GM23248 (cell line): ENCODE data around the gene ZNF385B. TPM values are rescaled to one million over a fixed set of nuclear protein-coding genes. Genes with fewer than 3 reads are reported as not detected.

Experiments used
- DNase-seq: peaks from one replicate; pipeline ENCODE4 v3.0.0-alpha.2; 2015
- H2AFZ ChIP-seq: fragments of 200-600 bp; sonication (generic); 2 replicates; pipeline ENCODE4 v1.6.1; 2016; ENCODE audit warnings: antibody characterized with exemption
- H3F3A ChIP-seq: fragments of 200-600 bp; sonication (generic); 2 replicates; pipeline ENCODE4 v1.6.1; 2016; ENCODE audit warnings: mild to moderate bottlenecking, antibody characterized with exemption, mixed run types; ENCODE audit not compliant: insufficient read depth
- H3K27ac ChIP-seq: fragments of 200-600 bp; sonication (generic); 2 replicates; pipeline ENCODE4 v1.5.1; 2016; ENCODE audit warnings: mild to moderate bottlenecking
- H3K27me3 ChIP-seq: fragments of 200-600 bp; sonication (generic); replicated peaks from 2 replicates; pipeline ENCODE4 v1.6.1; 2016; ENCODE audit warnings: mild to moderate bottlenecking; ENCODE audit not compliant: insufficient read depth
- H3K36me3 ChIP-seq: fragments of 200-600 bp; sonication (generic); 2 replicates; pipeline ENCODE4 v1.6.1; 2016; ENCODE audit warnings: low read depth, mild to moderate bottlenecking
- H3K4me1 ChIP-seq: fragments of 200-600 bp; sonication (generic); 2 replicates; pipeline ENCODE4 v1.6.1; 2016; ENCODE audit warnings: mild to moderate bottlenecking; ENCODE audit not compliant: insufficient read depth
- H3K4me2 ChIP-seq: fragments of 200-600 bp; sonication (generic); one replicate; pipeline ENCODE4 v1.6.1; 2016; ENCODE audit warnings: mild to moderate bottlenecking; ENCODE audit not compliant: unreplicated experiment
- H3K4me3 ChIP-seq: fragments of 200-600 bp; sonication (generic); 2 replicates; pipeline ENCODE4 v1.5.1; 2016; ENCODE audit warnings: mild to moderate bottlenecking
- H3K79me2 ChIP-seq: fragments of 200-600 bp; sonication (generic); 2 replicates; pipeline ENCODE4 v1.6.1; 2016; ENCODE audit warnings: mild to moderate bottlenecking; ENCODE audit not compliant: insufficient read depth
- H3K9ac ChIP-seq: fragments of 200-600 bp; sonication (generic); 2 replicates; pipeline ENCODE4 v1.6.1; 2016; ENCODE audit warnings: mild to moderate bottlenecking
- H3K9me2 ChIP-seq: fragments of 200-600 bp; sonication (generic); 2 replicates; pipeline ENCODE4 v1.6.1; 2016; ENCODE audit warnings: mixed run types, mild to moderate bottlenecking, moderate library complexity; ENCODE audit not compliant: insufficient read depth
- H3K9me3 ChIP-seq: fragments of 200-600 bp; sonication (generic); one replicate; pipeline ENCODE4 v1.6.1; 2017; ENCODE audit warnings: low read depth
- H4K20me1 ChIP-seq: fragments of 200-600 bp; sonication (generic); 2 replicates; pipeline ENCODE4 v1.6.0; 2016; ENCODE audit not compliant: insufficient read depth
- EZH2 ChIP-seq: fragments of 200-600 bp; sonication (generic); IDR thresholded peaks from 2 replicates; pipeline ENCODE4 v1.6.1; 2018; ENCODE audit warnings: antibody characterized with exemption, mild to moderate bottlenecking; ENCODE audit not compliant: insufficient read depth, poor library complexity, severe bottlenecking
- EZH2phosphoT487 ChIP-seq: fragments of 200-600 bp; sonication (generic); IDR thresholded peaks from 2 replicates; pipeline ENCODE4 v1.6.1; 2018; ENCODE audit warnings: antibody characterized with exemption, moderate library complexity, mild to moderate bottlenecking, low read depth; ENCODE audit not compliant: insufficient read depth
- WGBS, 2 experiments: methylation state at CpG; one replicate each; pipeline ENCODE4 v1.1.6; 2015 to 2017; ENCODE audit warnings: low lambda C conversion rate in 2 of 2, low coverage in 1 of 2; ENCODE audit errors: missing lambda C conversion rate in 2 of 2; 5-methylcytosine and 5-hydroxymethylcytosine counted together
- in situ Hi-C: fragments of 300-500 bp; cut with MboI; formaldehyde crosslinking; loops from 2 replicates; pipeline ENCODE4 v1.15.0; 2020
- polyA plus RNA-seq: library from polyadenylated mRNA; unstranded; fragments of >200 nt; fragmentation: Nextera tagmentation; extraction: Ambion mirVana; gene quantifications from 2 replicates; pipeline ENCODE4 v1.2.1, GENCODE V29; 2016
- total RNA-seq: library from RNA; depleted of rRNA; stranded (reverse); fragments of >200 nt; shearing (Covaris generic); gene quantifications from 2 replicates; pipeline ENCODE4 v1.2.3, GENCODE V29; 2014

ZNF385B gene
- total and polyA plus RNA-seq, 2 experiments from 2014 or later = 0.30 TPM; not detected in 1

DNA sequence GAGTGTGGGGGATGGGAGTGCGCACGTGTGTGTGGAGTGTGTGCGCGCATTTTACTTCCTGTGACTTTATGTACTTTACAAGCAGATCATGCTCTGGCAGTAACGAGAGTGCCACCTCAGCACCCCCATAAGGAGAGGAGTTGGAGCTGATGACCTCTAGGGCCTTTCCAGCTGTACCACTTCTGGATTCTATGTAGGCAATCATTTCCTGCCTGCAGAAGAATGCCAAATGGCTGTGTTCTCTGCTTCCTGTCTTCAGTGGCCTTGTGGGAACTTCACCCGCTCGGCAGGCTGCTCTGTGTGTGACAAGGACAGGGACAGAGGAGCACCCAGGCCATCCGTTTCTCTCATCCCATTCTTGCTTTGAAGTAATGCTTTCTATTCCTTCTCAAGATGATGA lies 22.8 kb upstream of the ZNF385B start:
- Histone ChIP-seq H3K4me3 (no peak overlapping the region), H3F3A (no peaks in the 10 kb centered on the region), H3K27ac (no peak overlapping the region), H4K20me1 (no peaks in the 10 kb centered on the region), H3K4me1 (no peaks in the 10 kb centered on the region), H3K9me3 (no peaks in the 10 kb centered on the region), H3K27me3 (0 out of 2 replicates have a peak, but pooled peaks cover 8% of the 10 kb centered on the region), H3K79me2 (no peaks in the 10 kb centered on the region), H2AFZ (no peak overlapping the region), H3K36me3 (no peaks in the 10 kb centered on the region), H3K9ac (no peak overlapping the region), H3K4me2 (no peak overlapping the region), H3K9me2 (no peaks in the 10 kb centered on the region)
- no peak for TF ChIP-seq EZH2phosphoT487
- TF ChIP-seq EZH2 = no peak
- DNase-seq = no peak
- in situ Hi-C loops = no loop called here
- WGBS, 2 experiments = 58 to 60% methylated on average over 8 of the region's 8 CpGs

DNA sequence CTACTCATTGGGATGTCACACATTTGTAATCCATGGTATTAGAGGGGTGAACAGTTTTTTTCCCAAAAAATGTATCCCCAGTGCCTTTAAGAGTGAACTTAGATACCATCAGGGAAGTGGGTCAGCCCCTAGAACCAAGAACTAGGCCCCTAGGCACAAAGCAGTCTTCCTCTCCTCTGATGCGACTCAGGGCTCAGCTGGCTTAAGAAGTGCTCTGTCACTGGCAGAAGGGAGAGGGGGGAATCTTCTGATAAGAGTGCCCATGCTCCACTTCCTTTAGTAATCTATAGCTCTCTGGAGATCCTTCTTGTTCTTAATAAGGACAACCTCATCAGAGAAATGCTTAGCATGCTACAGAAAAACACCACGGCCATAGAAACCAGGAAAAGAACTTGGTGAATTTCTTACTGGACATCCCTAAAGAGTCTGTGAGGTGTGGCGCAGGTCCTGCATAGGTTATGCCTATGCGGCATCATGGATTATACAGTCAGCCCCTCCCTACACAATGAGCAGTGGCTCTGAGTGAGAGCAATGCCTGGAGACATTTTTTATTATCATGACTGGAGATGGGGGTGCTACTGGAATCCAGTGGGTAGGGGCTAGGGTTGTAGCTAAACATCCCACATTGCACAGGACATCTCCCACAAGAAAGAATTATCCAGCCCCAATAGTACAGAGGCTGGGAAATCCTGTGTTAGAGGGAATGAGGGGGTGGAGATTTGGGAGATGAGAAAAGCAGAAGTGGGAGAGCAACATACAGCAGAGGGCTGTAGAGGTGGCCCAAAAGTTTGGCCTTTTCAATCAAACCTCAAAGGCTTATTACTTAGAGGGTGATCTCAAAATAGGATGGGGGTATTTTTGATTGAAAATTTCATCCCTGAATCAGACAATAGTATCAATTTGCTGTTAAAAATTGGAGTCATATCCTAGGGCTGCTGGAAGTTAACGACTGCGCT lies 21.7 kb upstream of the ZNF385B start:
- Histone ChIP-seq H3K36me3 (no peaks in the 10 kb centered on the region), H3K4me3 (no peak overlapping the region), H3K79me2 (no peaks in the 10 kb centered on the region), H3K9ac (no peak overlapping the region), H2AFZ (no peak overlapping the region), H4K20me1 (no peaks in the 10 kb centered on the region), H3K9me2 (no peaks in the 10 kb centered on the region), H3K4me1 (no peaks in the 10 kb centered on the region), H3K27ac (no peak overlapping the region), H3K27me3 (0 out of 2 replicates have a peak, but pooled peaks cover 8% of the 10 kb centered on the region), H3K9me3 (no peaks in the 10 kb centered on the region), H3K4me2 (no peak overlapping the region), H3F3A (no peaks in the 10 kb centered on the region)
- TF ChIP-seq EZH2 = no peak
- no peak for TF ChIP-seq EZH2phosphoT487
- WGBS, 2 experiments = 84 to 88% methylated on average over 6 of the region's 6 CpGs
- in situ Hi-C loops = no loop called here
- DNase-seq = no peak

DNA sequence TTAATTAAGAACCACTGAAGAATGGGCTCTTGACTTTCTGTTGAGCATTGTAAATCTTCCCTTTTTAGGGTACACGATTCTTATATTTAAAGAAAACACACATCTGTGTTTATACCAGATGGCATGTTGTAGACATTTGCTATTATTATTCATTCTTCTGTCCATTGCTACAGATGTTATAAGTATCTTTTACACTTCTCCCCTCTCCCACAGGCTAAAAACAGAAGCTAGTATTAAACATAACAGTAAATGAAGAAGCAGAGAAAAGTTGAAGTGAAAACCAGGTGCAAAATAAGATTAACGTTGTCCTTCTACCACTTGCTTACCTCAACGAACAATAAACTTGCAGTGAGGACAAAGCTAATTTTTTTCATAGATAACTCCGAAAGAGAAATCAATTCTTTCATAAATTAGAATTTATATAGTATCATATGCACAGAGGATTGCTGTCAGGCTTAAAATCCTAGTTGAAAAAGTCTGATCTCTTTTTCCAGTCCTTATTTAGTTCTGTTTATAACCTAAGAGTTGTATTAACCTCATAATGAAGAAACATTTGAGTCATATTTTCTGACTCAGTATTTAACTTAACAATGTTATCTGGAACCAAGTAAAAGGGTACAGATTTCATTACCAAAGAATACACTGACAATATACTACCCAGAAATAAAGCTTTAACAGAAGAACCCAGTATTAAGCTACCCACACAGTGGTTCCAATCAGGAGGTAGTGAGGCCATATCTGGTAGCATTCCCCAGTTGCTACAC lies 16.4 kb upstream of the ZNF385B start:
- H3K9me3 ChIP-seq = no peaks in the 10 kb centered on the region
- peak; percentile 30 for DNase-seq
- TF ChIP-seq EZH2phosphoT487 (no peak), EZH2 (no peak)

DNA sequence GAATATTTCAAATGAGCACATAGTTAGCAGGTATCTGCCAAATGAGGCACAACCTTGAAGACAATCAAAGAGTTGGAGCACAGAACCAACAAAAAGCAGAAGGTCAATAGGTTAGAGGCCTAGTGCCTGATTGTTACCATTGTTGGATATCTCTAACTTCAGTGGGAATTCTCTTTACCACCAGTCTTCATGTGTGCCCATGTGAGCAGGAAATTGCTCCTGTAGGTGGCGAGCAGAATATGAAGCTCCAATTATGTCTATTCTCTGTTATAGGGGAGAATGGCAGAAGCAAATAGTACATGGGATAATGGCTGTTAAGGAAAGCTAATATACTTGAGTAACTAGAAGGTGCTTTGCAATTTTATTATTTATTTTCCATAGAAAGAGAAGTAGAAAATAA lies 14.9 kb upstream of the ZNF385B start:
- Histone ChIP-seq H3K9me2 (no peaks in the 10 kb centered on the region), H3K4me3 (no peak overlapping the region), H3K9me3 (no peaks in the 10 kb centered on the region), H3K36me3 (no peaks in the 10 kb centered on the region), H3K9ac (no peak overlapping the region), H3F3A (no peaks in the 10 kb centered on the region), H3K79me2 (no peaks in the 10 kb centered on the region), H3K4me2 (no peak overlapping the region), H2AFZ (no peak overlapping the region), H3K27ac (no peak overlapping the region), H4K20me1 (no peaks in the 10 kb centered on the region), H3K4me1 (no peaks in the 10 kb centered on the region), H3K27me3 (peaks cover 16% of the 10 kb centered on the region)
- 80 to 94% methylated on average over 1 of the region's 1 CpG for WGBS, 2 experiments
- in situ Hi-C loops = no loop called here
- TF ChIP-seq EZH2phosphoT487 (no peak), EZH2 (no peak)
- no peak for DNase-seq

More for the DNA sequence above, 16.4 kb upstream of the ZNF385B start:
- Histone ChIP-seq H3K27me3 (0 out of 2 replicates have a peak, but pooled peaks cover 8% of the 10 kb centered on the region), H2AFZ (no peak overlapping the region), H3K36me3 (no peaks in the 10 kb centered on the region), H3K79me2 (no peaks in the 10 kb centered on the region), H3K9ac (no peak overlapping the region), H3K27ac (no peak overlapping the region), H3F3A (no peaks in the 10 kb centered on the region), H4K20me1 (no peaks in the 10 kb centered on the region), H3K9me2 (no peaks in the 10 kb centered on the region), H3K4me2 (no peak overlapping the region), H3K4me3 (no peak overlapping the region), H3K4me1 (no peaks in the 10 kb centered on the region)
- WGBS, 2 experiments = 71 to 76% methylated on average over 4 of the region's 4 CpGs
- in situ Hi-C loops = no loop called here
